GM23338 (cell line): ENCODE data around the gene EGR2. TPM values are rescaled to one million over a fixed set of nuclear protein-coding genes. Genes with fewer than 3 reads are reported as not detected.

ENCODE experiments used
- ATAC-seq: fragments of 200-7000 bp; cut with Tn5 transposase; 3 replicates; pipeline ENCODE4 v1.9.1; 2020
- DNase-seq: peaks from one replicate; pipeline ENCODE4 v3.0.0-alpha.2; 2015; ENCODE audit warnings: low spot score
- H2AFZ ChIP-seq: fragments of 200-600 bp; sonication (generic); 2 replicates; pipeline ENCODE4 v1.8.0; 2016; ENCODE audit warnings: antibody characterized with exemption, mild to moderate bottlenecking, moderate library complexity
- H3F3A ChIP-seq: fragments of 200-600 bp; sonication (generic); replicated peaks from 2 replicates; pipeline ENCODE4 v1.8.0; 2017; ENCODE audit warnings: antibody characterized with exemption, mixed run types, low read depth
- H3K27ac ChIP-seq: fragments of 200-600 bp; sonication (generic); 2 replicates; pipeline ENCODE4 v1.6.1; 2016; ENCODE audit warnings: low read depth
- H3K27me3 ChIP-seq: fragments of 200-600 bp; sonication (generic); 2 replicates; pipeline ENCODE4 v1.8.0; 2016; ENCODE audit warnings: mild to moderate bottlenecking, mixed run types, moderate library complexity; ENCODE audit not compliant: insufficient read depth
- H3K36me3 ChIP-seq: fragments of 200-600 bp; sonication (generic); 2 replicates; pipeline ENCODE4 v1.8.0; 2016; ENCODE audit warnings: mild to moderate bottlenecking; ENCODE audit not compliant: insufficient read depth
- H3K4me1 ChIP-seq: fragments of 200-600 bp; sonication (generic); 2 replicates; pipeline ENCODE4 v1.8.0; 2016; ENCODE audit warnings: mild to moderate bottlenecking, moderate library complexity; ENCODE audit not compliant: insufficient read depth
- H3K4me2 ChIP-seq: fragments of 200-600 bp; sonication (generic); 2 replicates; pipeline ENCODE4 v1.7.1; 2017; ENCODE audit warnings: mixed run types
- H3K4me3 ChIP-seq: fragments of 200-600 bp; sonication (generic); 2 replicates; pipeline ENCODE4 v1.6.1; 2016; ENCODE audit warnings: mixed run types
- H3K79me2 ChIP-seq: fragments of 200-600 bp; sonication (generic); replicated peaks from 2 replicates; pipeline ENCODE4 v1.8.0; 2017; ENCODE audit warnings: mild to moderate bottlenecking; ENCODE audit not compliant: insufficient read depth
- H3K9me2 ChIP-seq: fragments of 200-600 bp; sonication (generic); 2 replicates; pipeline ENCODE4 v1.8.0; 2017; ENCODE audit not compliant: insufficient read depth
- H4K20me1 ChIP-seq: fragments of 200-600 bp; sonication (generic); replicated peaks from 2 replicates; pipeline ENCODE4 v1.8.0; 2017; ENCODE audit warnings: mild to moderate bottlenecking; ENCODE audit not compliant: insufficient read depth
- H3K27ac Mint-ChIP-seq: 2 replicates; pipeline ENCODE4 v1.8.0; 2020; ENCODE audit warnings: inconsistent platforms, mild to moderate bottlenecking, moderate library complexity, mixed read lengths
- H3K27me3 Mint-ChIP-seq: 3 replicates; pipeline ENCODE4 v1.8.0; 2022; ENCODE audit warnings: low read depth, mild to moderate bottlenecking, moderate library complexity, mixed read lengths, inconsistent platforms; ENCODE audit not compliant: insufficient read depth, poor library complexity
- H3K36me3 Mint-ChIP-seq: 3 replicates; pipeline ENCODE4 v1.8.0; 2021; ENCODE audit warnings: low read depth, mild to moderate bottlenecking, inconsistent platforms, moderate library complexity, mixed read lengths
- H3K4me1 Mint-ChIP-seq: 3 replicates; pipeline ENCODE4 v1.8.0; 2020; ENCODE audit warnings: mild to moderate bottlenecking, inconsistent platforms, mixed read lengths
- H3K4me3 Mint-ChIP-seq: 3 replicates; pipeline ENCODE4 v1.8.0; 2021; ENCODE audit warnings: moderate library complexity, mild to moderate bottlenecking, inconsistent platforms, mixed read lengths
- H3K9me3 Mint-ChIP-seq: 3 replicates; pipeline ENCODE4 v1.8.0; 2020; ENCODE audit warnings: moderate library complexity, mild to moderate bottlenecking, inconsistent platforms, mixed read lengths
- CREB1 ChIP-seq: fragments of 250-450 bp; sonication (Bioruptor Pico); IDR thresholded peaks from 2 replicates; pipeline ENCODE4 v1.5.0; 2020; ENCODE audit warnings: low read depth, mild to moderate bottlenecking, moderate library complexity
- CTCF ChIP-seq, 2 experiments: fragments of 200-600 bp in 1 of 2; sonication (generic) in 1 of 2; conservative IDR thresholded peaks; 2 replicates each; pipeline versions ENCODE4 v1.5.1 to v1.6.1; 2016 to 2017; ENCODE audit warnings: antibody characterized with exemption in 2 of 2, low read depth in 2 of 2, mild to moderate bottlenecking in 2 of 2, moderate library complexity in 1 of 2
- ETS1 ChIP-seq: IDR thresholded peaks from 2 replicates; pipeline ENCODE4 v1.6.1; 2016; ENCODE audit warnings: antibody characterized with exemption
- EZH2 ChIP-seq: fragments of 200-600 bp; sonication (generic); IDR thresholded peaks from one replicate; pipeline ENCODE4 v1.8.0; 2017; ENCODE audit warnings: antibody characterized with exemption, mild to moderate bottlenecking, low read depth; ENCODE audit not compliant: unreplicated experiment
- EZH2phosphoT487 ChIP-seq: fragments of 200-600 bp; sonication (generic); IDR thresholded peaks from one replicate; pipeline ENCODE4 v1.8.1; 2018; ENCODE audit warnings: antibody characterized with exemption; ENCODE audit not compliant: unreplicated experiment
- JUNB ChIP-seq: IDR thresholded peaks from one replicate; pipeline ENCODE4 v1.6.1; 2016; ENCODE audit warnings: antibody characterized with exemption; ENCODE audit not compliant: unreplicated experiment
- NANOG ChIP-seq: IDR thresholded peaks from 2 replicates; pipeline ENCODE4 v1.6.1; 2016; ENCODE audit warnings: antibody characterized with exemption, borderline replicate concordance
- POLR2AphosphoS5 ChIP-seq: IDR thresholded peaks from 2 replicates; pipeline ENCODE4 v1.6.1; 2016; ENCODE audit warnings: antibody characterized with exemption, low read depth
- STAT1 ChIP-seq: IDR thresholded peaks from one replicate; pipeline ENCODE4 v1.6.1; 2016; ENCODE audit warnings: antibody characterized with exemption; ENCODE audit not compliant: unreplicated experiment
- ZNF114 ChIP-seq: fragments of 250-450 bp; sonication (Bioruptor Pico); IDR thresholded peaks from 2 replicates; pipeline ENCODE4 v1.5.0; 2020; ENCODE audit warnings: mild to moderate bottlenecking, moderate library complexity
- ZNF331 ChIP-seq: fragments of 250-450 bp; sonication (Bioruptor Pico); IDR thresholded peaks from 2 replicates; pipeline ENCODE4 v1.5.0; 2020; ENCODE audit warnings: low read depth, mild to moderate bottlenecking, moderate library complexity
- polyA plus RNA-seq: library from polyadenylated mRNA; unstranded; fragments of >200 nt; fragmentation: Nextera tagmentation; extraction: Ambion mirVana; gene quantifications from 2 replicates; pipeline ENCODE4 v1.2.1, GENCODE V29; 2016
- total RNA-seq: library from RNA; depleted of rRNA; stranded (reverse); fragments of >200 nt; shearing (Covaris generic); gene quantifications from 2 replicates; pipeline ENCODE4 v1.2.3, GENCODE V29; 2014
- TF ChIP-seq, protein P1 (sequence below): IDR thresholded peaks from one replicate; pipeline ENCODE4 v1.6.1; 2018; ENCODE audit warnings: antibody characterized with exemption; ENCODE audit not compliant: unreplicated experiment
- TF ChIP-seq, protein P2 (sequence below): fragments of 250-450 bp; sonication (Bioruptor Pico); IDR thresholded peaks from 2 replicates; pipeline ENCODE4 v1.5.0; 2020; ENCODE audit warnings: mild to moderate bottlenecking, moderate library complexity

Gene EGR2
- total and polyA plus RNA-seq, 2 experiments from 2014 or later = 2.3 to 3.5 TPM

- no peak overlapping the region for H3K27ac Mint-ChIP-seq
- Histone ChIP-seq H3K79me2 (no peaks in the 10 kb centered on the region), H2AFZ (no peak overlapping the region), H4K20me1 (no peaks in the 10 kb centered on the region), H3K36me3 (no peaks in the 10 kb centered on the region), H3K4me2 (no peak overlapping the region), H3F3A (no peaks in the 10 kb centered on the region), H3K27ac (no peak overlapping the region), H3K4me1 (peaks cover 7% of the 10 kb centered on the region; the same call in 1 of the 2 replicates), H3K4me3 (no peak overlapping the region), H3K9me2 (no peaks in the 10 kb centered on the region), H3K27me3 (no peaks in the 10 kb centered on the region)
- no peaks in the 10 kb centered on the region; the same call in 2 of the 3 replicates for H3K36me3 Mint-ChIP-seq
- ATAC-seq (no peak), DNase-seq (no peak)
- H3K4me1 Mint-ChIP-seq = peaks cover 10% of the 10 kb centered on the region
- no peak overlapping the region for H3K4me3 Mint-ChIP-seq
- TF ChIP-seq, protein P1, sequence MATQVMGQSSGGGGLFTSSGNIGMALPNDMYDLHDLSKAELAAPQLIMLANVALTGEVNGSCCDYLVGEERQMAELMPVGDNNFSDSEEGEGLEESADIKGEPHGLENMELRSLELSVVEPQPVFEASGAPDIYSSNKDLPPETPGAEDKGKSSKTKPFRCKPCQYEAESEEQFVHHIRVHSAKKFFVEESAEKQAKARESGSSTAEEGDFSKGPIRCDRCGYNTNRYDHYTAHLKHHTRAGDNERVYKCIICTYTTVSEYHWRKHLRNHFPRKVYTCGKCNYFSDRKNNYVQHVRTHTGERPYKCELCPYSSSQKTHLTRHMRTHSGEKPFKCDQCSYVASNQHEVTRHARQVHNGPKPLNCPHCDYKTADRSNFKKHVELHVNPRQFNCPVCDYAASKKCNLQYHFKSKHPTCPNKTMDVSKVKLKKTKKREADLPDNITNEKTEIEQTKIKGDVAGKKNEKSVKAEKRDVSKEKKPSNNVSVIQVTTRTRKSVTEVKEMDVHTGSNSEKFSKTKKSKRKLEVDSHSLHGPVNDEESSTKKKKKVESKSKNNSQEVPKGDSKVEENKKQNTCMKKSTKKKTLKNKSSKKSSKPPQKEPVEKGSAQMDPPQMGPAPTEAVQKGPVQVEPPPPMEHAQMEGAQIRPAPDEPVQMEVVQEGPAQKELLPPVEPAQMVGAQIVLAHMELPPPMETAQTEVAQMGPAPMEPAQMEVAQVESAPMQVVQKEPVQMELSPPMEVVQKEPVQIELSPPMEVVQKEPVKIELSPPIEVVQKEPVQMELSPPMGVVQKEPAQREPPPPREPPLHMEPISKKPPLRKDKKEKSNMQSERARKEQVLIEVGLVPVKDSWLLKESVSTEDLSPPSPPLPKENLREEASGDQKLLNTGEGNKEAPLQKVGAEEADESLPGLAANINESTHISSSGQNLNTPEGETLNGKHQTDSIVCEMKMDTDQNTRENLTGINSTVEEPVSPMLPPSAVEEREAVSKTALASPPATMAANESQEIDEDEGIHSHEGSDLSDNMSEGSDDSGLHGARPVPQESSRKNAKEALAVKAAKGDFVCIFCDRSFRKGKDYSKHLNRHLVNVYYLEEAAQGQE = no peak
- TF ChIP-seq NANOG = no peak
- no peak for TF ChIP-seq EZH2phosphoT487
- TF ChIP-seq ZNF331 (CRISPR knock-in tag) = no peak
- no peak for TF ChIP-seq ZNF114 (CRISPR knock-in tag)
- TF ChIP-seq ETS1 = no peak
- no peak for TF ChIP-seq JUNB
- TF ChIP-seq CTCF (conservative IDR thresholded peaks at IDR 0.05; ENCODE audit: low read depth in 2 of 2) = no peak
- no peak for TF ChIP-seq EZH2
- TF ChIP-seq STAT1 = no peak
- TF ChIP-seq, protein P2, sequence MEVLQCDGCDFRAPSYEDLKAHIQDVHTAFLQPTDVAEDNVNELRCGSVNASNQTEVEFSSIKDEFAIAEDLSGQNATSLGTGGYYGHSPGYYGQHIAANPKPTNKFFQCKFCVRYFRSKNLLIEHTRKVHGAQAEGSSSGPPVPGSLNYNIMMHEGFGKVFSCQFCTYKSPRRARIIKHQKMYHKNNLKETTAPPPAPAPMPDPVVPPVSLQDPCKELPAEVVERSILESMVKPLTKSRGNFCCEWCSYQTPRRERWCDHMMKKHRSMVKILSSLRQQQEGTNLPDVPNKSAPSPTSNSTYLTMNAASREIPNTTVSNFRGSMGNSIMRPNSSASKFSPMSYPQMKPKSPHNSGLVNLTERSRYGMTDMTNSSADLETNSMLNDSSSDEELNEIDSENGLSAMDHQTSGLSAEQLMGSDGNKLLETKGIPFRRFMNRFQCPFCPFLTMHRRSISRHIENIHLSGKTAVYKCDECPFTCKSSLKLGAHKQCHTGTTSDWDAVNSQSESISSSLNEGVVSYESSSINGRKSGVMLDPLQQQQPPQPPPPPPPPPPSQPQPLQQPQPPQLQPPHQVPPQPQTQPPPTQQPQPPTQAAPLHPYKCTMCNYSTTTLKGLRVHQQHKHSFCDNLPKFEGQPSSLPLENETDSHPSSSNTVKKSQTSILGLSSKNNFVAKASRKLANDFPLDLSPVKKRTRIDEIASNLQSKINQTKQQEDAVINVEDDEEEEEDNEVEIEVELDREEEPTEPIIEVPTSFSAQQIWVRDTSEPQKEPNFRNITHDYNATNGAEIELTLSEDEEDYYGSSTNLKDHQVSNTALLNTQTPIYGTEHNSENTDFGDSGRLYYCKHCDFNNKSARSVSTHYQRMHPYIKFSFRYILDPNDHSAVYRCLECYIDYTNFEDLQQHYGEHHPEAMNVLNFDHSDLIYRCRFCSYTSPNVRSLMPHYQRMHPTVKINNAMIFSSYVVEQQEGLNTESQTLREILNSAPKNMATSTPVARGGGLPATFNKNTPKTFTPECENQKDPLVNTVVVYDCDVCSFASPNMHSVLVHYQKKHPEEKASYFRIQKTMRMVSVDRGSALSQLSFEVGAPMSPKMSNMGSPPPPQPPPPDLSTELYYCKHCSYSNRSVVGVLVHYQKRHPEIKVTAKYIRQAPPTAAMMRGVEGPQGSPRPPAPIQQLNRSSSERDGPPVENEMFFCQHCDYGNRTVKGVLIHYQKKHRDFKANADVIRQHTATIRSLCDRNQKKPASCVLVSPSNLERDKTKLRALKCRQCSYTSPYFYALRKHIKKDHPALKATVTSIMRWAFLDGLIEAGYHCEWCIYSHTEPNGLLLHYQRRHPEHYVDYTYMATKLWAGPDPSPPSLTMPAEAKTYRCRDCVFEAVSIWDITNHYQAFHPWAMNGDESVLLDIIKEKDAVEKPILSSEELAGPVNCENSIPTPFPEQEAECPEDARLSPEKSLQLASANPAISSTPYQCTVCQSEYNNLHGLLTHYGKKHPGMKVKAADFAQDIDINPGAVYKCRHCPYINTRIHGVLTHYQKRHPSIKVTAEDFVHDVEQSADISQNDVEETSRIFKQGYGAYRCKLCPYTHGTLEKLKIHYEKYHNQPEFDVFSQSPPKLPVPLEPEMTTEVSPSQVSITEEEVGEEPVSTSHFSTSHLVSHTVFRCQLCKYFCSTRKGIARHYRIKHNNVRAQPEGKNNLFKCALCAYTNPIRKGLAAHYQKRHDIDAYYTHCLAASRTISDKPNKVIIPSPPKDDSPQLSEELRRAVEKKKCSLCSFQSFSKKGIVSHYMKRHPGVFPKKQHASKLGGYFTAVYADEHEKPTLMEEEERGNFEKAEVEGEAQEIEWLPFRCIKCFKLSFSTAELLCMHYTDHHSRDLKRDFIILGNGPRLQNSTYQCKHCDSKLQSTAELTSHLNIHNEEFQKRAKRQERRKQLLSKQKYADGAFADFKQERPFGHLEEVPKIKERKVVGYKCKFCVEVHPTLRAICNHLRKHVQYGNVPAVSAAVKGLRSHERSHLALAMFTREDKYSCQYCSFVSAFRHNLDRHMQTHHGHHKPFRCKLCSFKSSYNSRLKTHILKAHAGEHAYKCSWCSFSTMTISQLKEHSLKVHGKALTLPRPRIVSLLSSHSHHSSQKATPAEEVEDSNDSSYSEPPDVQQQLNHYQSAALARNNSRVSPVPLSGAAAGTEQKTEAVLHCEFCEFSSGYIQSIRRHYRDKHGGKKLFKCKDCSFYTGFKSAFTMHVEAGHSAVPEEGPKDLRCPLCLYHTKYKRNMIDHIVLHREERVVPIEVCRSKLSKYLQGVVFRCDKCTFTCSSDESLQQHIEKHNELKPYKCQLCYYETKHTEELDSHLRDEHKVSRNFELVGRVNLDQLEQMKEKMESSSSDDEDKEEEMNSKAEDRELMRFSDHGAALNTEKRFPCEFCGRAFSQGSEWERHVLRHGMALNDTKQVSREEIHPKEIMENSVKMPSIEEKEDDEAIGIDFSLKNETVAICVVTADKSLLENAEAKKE (CRISPR knock-in tag) = no peak
- no peak for TF ChIP-seq CREB1 (CRISPR knock-in tag)
- TF ChIP-seq POLR2AphosphoS5 = no peak
- peaks cover 2% of the 10 kb centered on the region for H3K27me3 Mint-ChIP-seq
- H3K9me3 Mint-ChIP-seq = peaks cover 6% of the 10 kb centered on the region; the same call in 1 of the 3 replicates
These were observed 23.9 kb downstream of the EGR2 start for GRCh38 chr10:62792261-62792660.
